GM19397 (cell line): Measurements from ENCODE around the gene MAPK8.

Experiments
- ATAC-seq: cut with Tn5 transposase; IDR thresholded peaks from one replicate; pipeline ENCODE4 v1.9.1; 2021; ENCODE audit warnings: mild to moderate bottlenecking, moderate library complexity; ENCODE audit not compliant: unreplicated experiment

Gene MAPK8

DNA sequence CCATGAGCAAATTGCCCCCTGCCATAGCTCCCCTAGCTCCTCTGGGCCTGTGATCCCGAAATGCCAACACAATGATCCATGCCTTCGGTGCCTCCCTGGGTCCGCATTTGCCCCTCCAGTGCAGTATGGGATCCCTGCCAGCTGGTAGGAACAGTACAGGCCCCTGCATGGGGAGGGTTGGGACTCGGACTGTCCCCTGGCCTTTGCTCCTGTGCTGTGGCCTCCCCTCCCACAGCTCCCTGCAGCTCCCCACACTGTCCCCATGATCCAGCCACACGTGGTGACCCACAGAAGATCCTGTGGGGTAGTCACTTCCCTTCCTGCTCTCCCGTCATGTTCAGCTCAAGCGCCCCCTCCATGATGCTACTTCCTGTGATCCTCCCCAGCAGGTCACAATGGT, 140.3 kb downstream of the MAPK8 start:
- ATAC-seq: no peak

DNA sequence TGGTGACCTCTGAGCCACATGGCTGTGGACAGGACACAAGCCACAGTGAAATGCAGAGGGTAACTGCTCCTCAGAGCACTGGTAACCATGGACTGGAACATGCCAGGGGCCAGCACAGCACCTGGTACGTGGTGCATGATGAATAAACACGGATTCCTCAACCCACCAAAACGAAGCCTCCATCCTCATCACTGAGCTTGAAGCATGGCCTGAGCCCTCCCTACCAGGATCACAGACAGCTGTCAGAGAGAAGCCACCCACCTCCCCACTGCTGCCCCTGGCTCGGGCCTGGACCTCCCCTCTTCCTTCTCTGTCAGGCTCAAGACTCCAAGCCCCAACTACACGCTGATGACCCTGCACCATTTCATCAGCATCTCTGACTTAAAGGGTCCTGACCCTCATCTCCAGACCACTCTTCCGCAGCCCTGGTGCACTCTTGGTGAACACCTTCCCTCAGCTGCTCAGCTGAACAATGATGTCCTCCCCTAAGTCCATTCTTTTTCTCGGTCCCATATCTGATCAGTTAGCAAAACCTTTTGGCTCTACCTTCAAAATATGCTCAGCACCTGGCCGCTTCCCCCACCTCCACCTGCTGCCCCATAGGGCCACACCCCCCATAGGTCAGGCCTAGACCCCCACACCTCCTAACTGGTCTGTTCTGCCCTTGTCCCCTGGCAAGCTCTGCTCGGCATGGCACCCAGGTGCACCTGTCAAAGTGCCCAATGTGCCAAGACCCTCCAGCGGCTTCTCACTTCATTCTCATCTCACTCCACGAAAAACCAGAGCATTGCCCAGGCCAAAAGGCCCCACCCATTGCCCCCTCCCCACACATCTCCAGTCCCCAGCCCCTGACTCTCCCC, 141.1 kb downstream of the MAPK8 start:
- ATAC-seq: no peak

DNA sequence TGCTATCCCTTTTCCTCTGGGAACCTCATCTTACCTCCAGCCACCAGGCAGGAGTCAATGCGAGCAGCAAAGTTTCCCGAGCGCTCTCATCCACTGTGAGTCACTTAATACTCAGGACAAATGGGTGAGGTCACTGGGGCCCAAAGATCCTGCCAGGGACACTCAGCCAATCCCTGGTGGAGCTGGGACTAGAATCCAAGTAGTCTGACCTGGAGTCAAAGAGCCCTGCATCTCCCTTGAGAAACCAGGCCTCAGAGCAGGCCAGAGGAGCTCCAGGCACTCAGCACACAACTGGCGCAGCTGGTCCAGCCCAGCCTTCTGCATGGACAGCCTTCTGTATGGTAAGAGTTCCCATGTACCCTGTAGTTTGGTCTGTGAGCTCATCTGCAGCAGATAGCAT, 142.3 kb downstream of the MAPK8 start:
- no peak for ATAC-seq

DNA sequence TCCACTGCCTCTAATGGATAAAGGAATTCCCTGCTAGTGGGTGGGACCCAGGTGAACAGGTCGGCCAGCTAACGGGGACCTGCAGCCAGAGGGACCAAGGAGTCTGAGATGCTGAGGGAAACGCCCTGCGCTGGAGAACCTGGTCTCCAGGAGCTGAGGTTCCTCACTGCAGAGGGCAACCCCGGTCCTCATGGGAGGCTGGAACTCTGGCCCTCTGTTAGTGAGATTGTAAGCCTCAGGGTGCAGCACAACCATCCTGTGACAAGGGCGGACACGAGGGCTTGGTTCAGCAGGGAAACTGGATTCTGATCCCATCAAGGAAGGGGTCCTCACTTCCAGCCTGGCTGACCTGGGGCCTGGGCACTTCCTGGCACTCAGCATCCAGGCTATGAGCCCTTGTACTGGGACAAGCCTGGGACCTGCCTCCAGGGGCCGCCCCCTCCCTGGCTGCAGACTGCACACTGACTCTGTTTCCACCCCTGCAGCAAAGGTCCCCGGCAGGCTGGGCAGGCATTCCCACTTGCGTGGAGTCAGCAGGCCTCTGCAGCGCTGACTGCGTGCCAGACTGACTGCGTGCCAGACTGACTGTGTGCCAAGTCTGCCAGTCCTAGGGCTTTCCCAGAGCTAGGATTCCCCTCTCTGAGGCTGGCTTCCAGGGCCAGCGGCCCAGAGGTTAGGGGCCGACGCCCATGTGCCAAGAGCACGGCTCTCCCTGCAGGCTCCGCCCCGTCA, 143.2 kb downstream of the MAPK8 start:
- ATAC-seq: no peak

DNA sequence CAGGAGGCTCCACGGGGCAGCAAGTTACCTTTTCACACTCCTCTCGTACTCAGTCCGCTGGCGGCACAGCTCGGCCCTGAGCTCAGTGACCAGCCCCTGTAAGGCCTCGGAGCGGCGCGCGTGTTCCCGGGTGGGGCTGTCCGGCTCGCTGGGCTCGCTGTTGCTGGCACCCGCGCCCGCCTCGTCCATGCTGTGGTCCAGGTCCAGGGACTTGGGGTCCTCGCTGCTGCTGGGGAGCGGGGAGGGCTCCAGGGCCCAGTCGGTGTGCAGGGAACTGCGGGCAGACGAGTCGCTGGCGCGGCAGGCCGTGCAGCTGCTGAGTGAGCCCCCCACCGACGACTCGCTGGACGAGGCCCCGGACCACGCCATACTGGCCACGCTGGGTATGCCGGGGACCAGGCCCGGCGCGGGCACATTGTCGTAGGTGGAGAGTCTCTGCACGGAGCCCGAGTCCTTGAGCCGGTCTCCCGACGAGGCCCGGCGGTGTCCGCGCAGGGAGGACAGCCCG, 143.8 kb downstream of the MAPK8 start:
- ATAC-seq: no peak

DNA sequence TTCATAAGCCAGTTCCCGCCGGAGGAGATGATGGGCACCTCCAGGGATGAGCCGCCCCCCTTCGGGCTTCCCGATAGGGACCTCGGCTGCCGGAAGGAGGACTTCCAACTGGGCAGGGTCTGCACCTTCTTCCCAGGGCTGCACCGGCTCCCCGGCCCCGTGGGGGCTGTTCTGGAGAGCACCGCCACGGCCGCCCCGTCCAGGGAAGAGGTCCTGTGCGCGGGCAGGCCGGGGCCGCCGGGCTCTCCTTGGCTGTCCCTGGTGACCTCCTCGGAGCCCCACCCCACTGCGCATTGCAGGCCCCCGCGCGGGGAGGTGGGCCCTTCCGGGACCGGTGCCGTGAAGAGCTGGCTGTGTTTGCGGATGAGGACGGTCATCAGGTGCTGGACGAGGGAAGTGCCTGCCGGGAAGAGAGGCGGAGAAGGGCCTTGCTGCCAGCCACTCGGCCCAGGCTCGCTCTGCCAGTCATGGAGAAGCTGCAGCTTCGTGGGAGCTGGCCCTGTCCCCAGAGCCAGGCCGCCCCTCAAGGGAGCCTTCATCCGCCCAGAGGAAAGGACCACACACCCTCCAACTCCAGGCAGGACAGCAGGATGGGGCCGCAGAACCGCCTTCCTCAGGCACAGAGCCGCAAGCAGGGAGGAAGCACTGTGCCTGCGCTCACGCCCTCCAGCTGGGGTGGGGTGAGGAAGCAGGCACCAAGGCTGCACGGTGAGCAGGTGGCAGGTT, 144.4 kb downstream of the MAPK8 start:
- no peak for ATAC-seq

DNA sequence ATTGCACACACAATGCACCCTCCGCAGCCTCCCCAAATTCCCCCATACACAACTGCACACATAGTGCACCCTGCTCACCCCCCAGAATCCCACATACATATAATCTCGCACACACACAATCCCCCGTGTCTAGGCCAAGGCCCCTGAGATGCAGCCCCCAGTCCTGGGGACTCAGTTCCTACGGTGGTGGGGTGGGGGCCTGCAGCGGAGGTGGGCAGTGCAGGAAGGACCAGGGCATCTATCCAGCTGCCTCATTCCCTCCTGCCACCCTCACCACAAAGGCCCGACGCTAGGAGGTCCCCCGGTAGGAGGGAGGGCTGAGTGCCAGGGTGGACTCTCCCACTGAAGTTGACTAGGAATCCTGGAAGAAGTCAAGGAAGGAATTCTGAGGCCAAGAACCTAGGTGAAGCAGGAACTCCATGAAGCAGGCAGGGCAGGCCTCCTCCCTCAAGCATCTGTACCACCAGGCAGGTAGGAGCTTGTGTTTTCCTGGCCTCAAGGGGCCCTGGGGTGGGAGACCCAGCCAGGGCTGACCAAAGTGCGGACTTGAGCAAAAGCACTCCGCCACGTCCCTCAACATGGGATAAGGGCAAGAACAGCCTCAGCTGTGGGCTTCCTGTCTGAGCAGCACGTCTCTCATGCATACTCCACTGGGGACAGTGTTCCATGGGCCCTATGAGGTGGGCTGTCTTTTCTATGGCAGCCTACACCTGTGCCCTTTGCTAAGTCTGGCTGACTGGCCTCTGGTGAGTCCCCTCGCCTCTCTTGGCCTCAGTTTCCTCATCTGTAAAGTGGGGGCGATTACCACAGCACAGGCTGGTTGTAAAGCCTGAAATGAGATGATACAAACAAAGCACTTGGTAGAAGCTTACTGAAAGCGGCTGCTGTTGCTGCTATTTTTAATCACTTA, 145.7 kb downstream of the MAPK8 start:
- ATAC-seq: no peak

DNA sequence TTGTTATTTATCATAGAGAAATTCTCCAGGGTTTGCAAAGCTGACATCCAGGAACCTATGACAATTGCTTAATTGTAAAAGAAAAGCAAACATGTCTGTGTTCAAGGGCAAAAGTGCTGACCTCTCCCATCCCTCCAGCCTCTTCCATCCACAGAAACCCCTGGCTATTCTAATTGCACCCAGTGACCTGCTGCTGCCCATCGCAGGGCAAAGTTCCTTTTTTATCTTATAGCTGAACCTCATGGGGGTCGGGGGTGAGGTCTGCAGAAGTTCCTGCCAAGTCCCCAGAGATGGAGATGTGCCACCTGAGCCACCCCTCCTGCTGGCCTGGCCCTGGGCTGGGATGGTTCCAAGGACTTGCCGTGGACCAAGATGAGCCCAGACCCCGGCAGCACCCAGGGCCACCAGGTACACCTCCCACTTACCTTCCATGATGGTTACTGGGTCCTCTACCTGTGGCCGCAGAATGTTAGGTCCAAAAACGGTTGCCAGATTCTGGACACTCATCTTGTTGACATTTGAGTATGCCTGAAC, 146.5 kb downstream of the MAPK8 start:
- ATAC-seq: no peak

DNA sequence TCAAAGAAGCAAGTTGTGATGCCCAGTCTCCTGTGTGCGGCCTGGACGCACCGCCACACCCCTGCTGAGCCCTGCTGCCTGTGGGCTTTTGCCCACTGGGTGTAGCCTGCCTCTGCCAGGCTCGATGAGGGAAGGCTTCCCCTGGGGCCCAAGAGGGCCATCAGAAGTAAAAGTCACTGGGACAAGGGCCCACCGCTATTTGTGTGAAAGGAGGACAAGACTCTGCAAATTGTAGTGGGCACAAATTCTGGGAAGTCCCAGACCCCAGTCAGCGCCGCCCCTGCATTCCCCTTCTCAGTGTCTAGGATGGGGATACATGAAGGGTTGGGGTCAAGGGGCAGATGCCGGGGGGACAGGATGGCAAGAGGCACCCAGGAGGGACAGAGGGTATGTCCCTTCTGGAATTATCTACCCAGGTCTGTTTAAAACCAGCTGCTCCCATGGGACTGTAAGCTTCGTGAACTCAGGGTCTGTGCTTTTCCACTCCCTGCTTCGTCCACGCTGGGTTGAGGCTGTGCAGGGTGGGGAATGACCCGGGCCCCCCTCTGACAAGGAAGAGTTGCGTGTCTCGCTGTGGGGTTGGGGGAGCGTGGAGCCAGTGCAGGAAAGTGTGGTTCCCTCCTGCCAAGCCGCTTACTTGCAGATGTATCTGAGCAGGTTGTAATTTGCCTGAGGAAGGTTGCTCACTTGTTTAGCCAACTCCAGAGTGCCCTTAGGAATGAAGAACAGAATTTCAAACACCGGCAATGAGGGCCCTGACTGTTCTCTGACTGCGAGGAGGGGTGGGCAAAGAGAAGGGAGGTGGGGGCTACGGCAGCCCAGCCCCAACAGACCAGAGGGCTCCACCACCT, 147.2 kb downstream of the MAPK8 start:
- ATAC-seq: no peak

DNA sequence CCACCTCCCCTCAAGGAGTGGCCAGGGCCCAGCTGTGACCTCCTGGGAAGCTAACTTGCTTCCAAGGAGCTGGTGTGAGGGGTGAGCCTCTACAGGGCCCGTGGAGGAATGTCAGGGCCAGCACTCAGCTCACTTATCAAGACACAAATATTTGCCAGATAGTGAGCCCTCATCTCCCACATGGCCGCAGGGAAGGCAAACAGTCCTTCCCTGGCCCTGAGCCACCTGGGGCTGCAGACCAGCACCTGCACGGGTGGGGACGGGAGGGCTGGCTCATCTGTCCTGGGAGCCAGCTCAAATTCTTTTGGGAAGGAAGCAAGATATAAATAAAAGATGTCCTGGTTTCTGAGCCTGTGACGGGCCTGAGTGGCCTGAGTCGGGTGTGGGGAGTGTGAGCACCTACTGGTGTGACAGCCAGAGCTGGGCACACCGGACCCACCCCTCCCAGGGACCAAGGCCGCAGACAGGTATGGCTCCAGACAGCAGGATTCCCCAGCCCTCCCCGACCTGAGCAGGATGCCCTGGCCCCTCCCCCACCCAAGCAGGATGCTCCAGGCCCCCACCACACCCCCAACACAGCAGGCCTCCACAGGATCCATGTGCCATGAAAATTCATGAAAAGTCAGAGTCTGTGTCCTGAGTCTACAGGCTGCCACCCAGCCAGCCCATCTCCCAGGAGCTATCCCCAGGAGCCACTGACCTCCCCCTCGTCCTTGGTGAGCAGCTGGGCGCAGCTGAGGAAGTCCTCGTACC, 148.0 kb downstream of the MAPK8 start:
- no peak for ATAC-seq

DNA sequence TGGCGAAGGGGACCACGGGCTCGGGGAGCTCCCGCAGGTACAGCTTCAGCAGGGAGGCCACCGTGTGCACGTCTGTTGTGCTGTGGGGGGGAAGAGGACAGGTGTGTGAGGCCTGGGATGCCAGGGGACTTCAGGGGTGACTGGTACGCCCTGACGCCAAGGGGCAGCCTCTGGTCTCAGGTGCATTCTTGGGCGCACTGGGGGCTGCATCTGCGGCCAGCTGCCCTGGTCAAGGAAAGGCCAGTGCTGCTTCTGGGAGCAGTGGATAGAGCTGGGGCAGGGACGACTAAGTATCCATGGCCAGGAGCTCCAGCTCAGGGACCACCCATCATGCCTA, 148.5 kb downstream of the MAPK8 start:
- no peak for ATAC-seq

DNA sequence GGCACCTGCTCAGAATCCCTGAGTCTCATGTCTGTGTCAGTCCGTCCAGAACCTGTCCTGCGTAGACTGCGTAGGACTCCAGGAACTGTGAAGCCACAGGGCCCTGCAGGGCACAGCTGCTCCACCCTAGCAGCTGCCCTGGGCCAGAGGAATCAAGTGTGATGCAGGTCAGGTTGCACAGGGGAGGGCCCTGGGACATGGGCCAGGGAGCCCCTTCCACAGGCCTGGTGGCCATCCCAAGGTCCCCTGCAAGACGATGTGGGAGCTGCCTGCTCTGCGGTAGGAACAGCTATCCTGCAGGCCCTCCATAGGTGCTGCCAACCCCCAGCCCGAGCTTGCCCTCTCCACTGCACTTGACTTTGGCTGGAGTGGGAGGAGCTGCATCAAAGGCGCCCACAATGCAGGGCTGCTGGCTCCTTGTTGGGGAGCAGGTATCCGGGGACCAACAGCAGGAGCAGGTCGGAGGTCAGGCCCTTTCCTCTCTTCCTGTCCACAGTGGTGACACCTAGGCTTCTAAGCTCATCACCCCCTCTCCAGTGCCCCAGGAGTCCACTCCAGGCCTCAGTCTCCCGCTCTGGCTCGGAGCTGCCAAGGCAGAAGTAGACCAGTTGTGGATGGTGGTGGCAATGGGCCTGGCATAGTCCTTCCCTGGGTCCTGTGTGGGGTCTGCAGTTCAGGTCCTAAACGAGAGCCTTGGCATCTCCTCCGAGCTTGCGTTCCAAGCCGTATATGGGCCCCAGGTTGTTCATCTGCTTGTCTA, 149.1 kb downstream of the MAPK8 start:
- ATAC-seq: no peak

DNA sequence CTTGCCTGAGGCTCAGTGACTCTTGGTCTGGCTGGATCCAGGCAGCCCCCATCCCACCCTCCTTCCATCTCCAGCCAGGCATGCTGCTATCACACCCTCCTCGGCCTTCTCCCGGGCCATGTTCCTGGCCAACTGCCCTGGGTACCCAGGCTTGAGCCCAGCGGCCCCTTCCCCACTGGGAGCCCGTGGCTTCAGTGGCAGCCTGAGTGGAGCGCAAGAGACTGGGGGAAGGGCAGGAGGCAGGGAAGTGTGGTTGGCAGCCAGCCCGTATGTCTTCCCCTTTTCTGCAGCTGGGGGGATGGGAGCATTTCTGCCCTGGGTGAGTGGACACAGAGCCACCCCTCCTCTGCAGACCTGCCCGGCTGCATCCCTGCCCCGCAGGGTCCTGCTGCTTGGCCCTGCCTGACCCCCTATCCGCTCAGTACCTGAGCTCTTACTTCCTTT, 149.9 kb downstream of the MAPK8 start:
- no peak for ATAC-seq

DNA sequence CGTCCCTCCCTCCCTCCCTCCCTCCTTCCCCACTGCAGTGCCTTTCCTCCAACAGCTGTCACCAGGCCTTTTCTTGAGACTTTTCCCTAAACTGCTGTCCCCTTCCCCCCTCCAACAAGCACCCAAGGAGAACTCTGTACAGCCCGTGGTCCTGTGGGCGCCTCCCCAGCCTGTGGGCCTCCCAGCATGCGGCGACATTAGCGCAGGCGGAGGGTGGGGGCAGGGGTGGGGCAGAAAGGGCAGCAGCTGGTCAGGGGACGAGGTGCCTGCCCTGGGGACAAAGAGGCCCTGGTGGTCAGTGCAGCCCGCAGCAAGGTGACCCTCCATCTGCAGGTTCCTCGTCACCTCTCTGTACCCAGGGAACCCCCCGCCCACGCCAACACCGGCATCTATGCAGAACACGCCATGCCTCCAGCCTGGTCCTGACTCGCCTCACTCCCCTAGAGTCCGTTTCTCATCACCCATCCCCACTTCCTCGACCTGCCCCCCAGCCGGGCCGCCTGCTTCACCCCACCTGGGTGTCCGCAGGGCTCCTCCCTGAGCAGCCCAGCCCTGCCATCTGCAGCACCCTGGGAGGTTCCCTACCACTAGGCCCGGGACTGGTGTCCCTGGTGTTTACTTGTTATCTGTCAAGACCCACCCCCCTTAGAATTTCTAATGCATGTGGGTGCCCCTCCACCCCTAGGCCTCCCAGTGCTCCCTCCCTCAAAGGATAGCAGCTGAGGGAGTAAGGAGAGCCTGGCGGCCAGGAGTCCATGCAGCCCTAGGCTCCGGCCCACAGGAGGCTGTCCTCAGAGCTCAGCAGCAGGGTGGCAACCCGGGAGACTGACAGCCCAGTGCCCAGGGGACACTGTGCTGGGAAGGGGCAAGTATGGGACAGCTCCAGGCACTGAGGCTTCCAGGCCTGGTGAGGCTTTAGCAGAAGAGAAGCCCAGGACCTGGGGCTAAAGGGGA, 150.6 kb downstream of the MAPK8 start:
- ATAC-seq: no peak

DNA sequence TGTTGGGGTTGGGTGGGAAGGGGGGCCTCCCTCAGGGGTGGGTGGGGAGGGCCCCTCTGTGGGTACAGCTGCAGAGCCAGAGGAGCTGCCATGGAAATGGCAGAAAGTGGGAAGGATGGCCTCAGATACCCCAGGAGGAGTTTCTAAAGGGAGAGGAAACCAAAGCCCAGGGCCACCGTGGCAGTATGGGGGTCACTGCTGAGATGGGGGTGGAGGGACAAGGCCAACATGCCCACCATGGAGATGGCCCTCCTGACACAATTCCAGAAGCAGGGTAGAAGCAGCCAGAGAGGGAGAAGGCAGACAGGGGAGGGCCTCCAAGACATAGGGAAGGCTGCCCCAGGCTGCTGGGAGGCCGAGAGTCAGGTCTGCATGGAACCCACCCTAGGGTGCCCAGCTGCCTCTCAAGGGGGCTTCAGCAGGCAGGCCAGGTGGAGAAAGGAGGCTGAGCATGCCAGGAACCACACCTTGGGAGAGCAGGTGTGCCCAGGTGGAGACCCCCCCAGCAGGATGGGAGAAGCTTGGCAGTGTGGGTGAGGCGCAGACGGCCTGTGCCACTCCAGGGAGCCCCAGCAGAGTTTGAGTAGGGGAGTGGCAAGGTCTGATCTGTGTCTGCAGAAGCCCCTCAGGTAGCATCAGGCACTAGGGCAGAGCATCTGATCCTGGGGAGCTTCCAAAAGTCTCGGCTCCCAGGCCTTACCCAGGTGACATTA, 151.6 kb downstream of the MAPK8 start:
- no peak for ATAC-seq

DNA sequence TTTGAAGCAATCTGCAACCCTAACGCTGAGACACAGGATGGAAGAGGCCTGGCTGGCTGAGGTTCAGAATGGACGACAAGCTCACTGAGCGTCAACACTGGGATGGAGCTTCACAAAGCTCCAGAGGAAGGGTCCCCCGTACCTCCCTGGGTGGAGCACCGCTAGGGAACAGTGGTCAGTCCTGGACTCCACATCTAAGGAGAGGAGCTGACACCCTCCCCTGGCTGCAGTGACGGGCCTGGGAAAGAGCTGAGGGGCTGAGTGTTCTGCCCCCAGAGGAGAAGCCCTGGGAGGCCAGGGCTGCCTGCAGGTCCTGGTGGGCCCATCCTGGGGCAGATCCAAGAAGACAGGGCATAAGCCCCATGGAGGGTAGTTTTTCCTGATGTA, 152.2 kb downstream of the MAPK8 start:
- no peak for ATAC-seq
